Measurements from ENCODE around the gene ADGRG1. TPM values are rescaled to one million over a fixed set of nuclear protein-coding genes. Genes with fewer than 3 reads are reported as not detected.
A peak's percentile ranks its signal among the peaks of the same experiment; 100 is the strongest.

Gene ADGRG1
- total RNA-seq, 4 donors from 2014 or later = 40.0 to 55.3 (median 45.7) TPM

DNA sequence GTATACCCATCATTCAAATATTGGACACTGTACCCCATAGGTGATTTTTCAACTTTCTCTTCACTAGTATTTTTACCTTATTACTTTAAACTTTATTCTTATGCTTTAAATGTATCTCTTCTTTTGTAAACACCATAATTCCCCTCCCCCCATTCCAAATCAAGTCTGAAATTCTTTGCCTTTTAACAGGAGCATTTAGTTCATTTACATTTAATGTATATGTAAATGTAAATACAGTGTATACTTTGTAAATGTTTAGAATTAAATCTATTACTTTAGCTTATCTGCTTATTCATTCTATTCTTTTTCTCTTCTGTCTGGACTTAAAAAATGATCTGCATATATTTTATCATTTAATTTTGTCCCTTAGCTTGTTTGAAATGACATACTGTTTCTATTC lies 30.0 kb upstream of the ADGRG1 start:
- no peak overlapping the region for H3K27ac ChIP-seq
- in situ Hi-C loops (cut with MboI; ENCODE audit: low pct_ligation_motif_present in 1 of 4, low pct_unique_long_range_greater_than_20kb in 1 of 4, low sequenced_read_pairs in 3 of 4) (loop anchor here in 2 of 4 donors (10.0 kb wide), 2 partner anchors 46 to 56 kb away; no protein-coding TSS in a partner anchor), intact Hi-C loops (cut with DNase I; ENCODE audit: low total_unique reads) (no loop called here)
- no peak overlapping the region for H3K4me3 ChIP-seq
- peaks cover 0 to 6% of the 10 kb centered on the region in 2 donors for H3K9me3 ChIP-seq
- no peak for DNase-seq
- H3K4me1 ChIP-seq = peaks cover 0 to 6% (median 1%) of the 10 kb centered on the region in 4 donors
- no peaks in the 10 kb centered on the region for H3K36me3 ChIP-seq
- TF ChIP-seq, protein P1, sequence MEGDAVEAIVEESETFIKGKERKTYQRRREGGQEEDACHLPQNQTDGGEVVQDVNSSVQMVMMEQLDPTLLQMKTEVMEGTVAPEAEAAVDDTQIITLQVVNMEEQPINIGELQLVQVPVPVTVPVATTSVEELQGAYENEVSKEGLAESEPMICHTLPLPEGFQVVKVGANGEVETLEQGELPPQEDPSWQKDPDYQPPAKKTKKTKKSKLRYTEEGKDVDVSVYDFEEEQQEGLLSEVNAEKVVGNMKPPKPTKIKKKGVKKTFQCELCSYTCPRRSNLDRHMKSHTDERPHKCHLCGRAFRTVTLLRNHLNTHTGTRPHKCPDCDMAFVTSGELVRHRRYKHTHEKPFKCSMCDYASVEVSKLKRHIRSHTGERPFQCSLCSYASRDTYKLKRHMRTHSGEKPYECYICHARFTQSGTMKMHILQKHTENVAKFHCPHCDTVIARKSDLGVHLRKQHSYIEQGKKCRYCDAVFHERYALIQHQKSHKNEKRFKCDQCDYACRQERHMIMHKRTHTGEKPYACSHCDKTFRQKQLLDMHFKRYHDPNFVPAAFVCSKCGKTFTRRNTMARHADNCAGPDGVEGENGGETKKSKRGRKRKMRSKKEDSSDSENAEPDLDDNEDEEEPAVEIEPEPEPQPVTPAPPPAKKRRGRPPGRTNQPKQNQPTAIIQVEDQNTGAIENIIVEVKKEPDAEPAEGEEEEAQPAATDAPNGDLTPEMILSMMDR (IDR thresholded peaks at IDR 0.05) = no peak
- TF ChIP-seq POLR2AphosphoS5 (IDR thresholded peaks at IDR 0.05) = no peak
- TF ChIP-seq POLR2A (IDR thresholded peaks at IDR 0.05) = no peak
- peaks cover 8% of the 10 kb centered on the region for H3K27me3 ChIP-seq

DNA sequence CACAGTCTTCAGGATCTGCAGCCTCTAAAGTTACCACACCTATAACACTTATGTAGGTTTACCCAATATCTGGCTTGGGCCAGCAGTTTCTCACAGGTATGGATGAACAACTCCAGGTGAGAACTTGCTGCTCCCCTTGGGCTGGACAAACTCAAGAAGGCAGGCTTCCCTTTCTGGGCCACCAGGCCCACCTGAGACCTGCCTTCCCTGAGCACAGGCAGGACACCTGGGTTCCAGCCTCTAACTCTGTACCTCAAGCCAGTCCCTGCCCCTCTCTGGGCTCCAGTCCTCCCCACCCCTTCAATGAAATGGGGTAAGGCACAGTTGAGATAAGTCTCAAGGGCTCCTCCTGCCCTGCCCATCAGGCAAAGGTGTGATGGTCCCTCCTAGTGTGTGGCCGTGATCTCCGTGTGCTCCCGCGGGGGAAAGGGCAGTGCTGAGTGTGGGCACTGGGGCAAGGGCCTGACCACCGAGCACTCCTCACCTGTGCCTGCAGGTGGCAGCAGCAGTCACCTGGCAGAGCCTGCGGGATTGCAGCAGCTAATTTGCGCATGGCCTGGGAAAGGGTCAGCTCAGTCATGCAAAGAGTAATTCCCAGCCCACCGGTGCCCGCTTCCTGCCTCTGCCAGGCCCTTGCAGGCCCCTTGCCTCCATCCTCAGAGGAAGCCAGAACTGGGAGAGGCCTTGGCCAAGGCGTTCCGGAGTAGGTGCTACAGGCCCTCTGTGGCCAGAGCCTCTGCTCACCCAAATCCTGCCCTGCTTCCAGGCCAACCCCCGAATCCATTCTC lies 28.2 kb upstream of the ADGRG1 start:
- Histone ChIP-seq H3K4me3 (no peak overlapping the region), H3K27ac (peak overlapping the region in 1 of 4 donors; percentile 31), H3K4me1 (peaks cover 0 to 6% (median 1%) of the 10 kb centered on the region in 4 donors), H3K36me3 (no peaks in the 10 kb centered on the region), H3K9me3 (peaks cover 0 to 6% of the 10 kb centered on the region in 2 donors), H3K27me3 (peaks cover 8% of the 10 kb centered on the region)
- no peak for TF ChIP-seq POLR2A (IDR thresholded peaks at IDR 0.05)
- TF ChIP-seq, protein P1 (IDR thresholded peaks at IDR 0.05) = peak; percentile 64 to 92 (median 75)
- in situ Hi-C loops (cut with MboI; ENCODE audit: low pct_ligation_motif_present in 1 of 4, low pct_unique_long_range_greater_than_20kb in 1 of 4, low sequenced_read_pairs in 3 of 4) (loop anchor here in 1 of 4 donors (5.0 kb wide), 1 partner anchor 42 kb away; no protein-coding TSS in a partner anchor), intact Hi-C loops (cut with DNase I; ENCODE audit: low total_unique reads) (no loop called here)
- 24 to 50% methylated on average over 1 to 12 of the region's 12 CpGs for WGBS, 2 donors (ENCODE audit: low coverage in 1 of 2)
- DNase-seq = peak; percentile 75

DNA sequence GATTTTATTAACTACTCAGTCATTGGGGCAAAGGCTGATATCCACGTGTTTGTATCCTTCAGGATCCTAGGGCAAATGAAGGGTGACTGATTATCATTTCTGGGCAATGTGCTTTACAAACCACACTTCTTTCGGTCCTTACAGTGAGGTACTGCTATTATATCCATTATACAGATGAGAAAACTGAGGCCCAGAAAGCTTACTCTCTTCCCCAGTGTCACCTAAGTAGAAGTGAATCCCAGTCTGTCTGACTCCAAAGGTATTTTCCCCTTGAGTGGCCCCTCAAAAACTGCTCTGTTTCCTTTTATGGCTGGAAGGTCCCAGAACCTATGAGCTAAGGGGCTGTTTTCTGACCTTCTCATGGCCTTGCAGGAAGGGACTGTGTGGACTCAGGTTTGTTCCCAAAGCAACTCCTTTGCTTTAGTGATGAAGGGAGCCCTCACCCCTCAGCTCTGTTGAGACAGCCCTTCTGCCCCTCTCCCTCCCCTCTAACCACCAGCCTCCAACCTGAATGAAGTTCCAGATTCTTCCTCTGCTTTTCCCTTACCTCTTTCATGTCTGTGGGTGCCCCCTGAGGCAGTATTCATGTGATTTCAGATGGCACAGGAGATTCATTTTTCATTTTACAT lies 27.4 kb upstream of the ADGRG1 start:
- peaks cover 0 to 6% (median 1%) of the 10 kb centered on the region in 4 donors for H3K4me1 ChIP-seq
- peaks cover 0 to 2% of the 10 kb centered on the region in 2 donors for H3K9me3 ChIP-seq
- TF ChIP-seq EP300 (IDR thresholded peaks at IDR 0.05; ENCODE audit: low read depth) = no peak
- TF ChIP-seq, protein P1 (IDR thresholded peaks at IDR 0.05) = no peak
- TF ChIP-seq POLR2AphosphoS5 (IDR thresholded peaks at IDR 0.05) = no peak
- TF ChIP-seq POLR2A (IDR thresholded peaks at IDR 0.05) = no peak
- in situ Hi-C loops (cut with MboI; ENCODE audit: low pct_ligation_motif_present in 1 of 4, low pct_unique_long_range_greater_than_20kb in 1 of 4, low sequenced_read_pairs in 3 of 4) (loop anchor here in 1 of 4 donors (5.0 kb wide), 1 partner anchor 41 kb away; no protein-coding TSS in a partner anchor), intact Hi-C loops (cut with DNase I; ENCODE audit: low total_unique reads) (no loop called here)
- no peak for DNase-seq
- 73% methylated on average over 2 of the region's 2 CpGs; no CpG with 5 or more reads in 1 of the 2 donors for WGBS, 2 donors (ENCODE audit: low coverage in 1 of 2)
- no peaks in the 10 kb centered on the region for H3K36me3 ChIP-seq
- H3K27ac ChIP-seq = peak overlapping the region in 2 of 4 donors; percentile 23 to 31
- peaks cover 8% of the 10 kb centered on the region for H3K27me3 ChIP-seq
- no peak overlapping the region for H3K4me3 ChIP-seq

DNA sequence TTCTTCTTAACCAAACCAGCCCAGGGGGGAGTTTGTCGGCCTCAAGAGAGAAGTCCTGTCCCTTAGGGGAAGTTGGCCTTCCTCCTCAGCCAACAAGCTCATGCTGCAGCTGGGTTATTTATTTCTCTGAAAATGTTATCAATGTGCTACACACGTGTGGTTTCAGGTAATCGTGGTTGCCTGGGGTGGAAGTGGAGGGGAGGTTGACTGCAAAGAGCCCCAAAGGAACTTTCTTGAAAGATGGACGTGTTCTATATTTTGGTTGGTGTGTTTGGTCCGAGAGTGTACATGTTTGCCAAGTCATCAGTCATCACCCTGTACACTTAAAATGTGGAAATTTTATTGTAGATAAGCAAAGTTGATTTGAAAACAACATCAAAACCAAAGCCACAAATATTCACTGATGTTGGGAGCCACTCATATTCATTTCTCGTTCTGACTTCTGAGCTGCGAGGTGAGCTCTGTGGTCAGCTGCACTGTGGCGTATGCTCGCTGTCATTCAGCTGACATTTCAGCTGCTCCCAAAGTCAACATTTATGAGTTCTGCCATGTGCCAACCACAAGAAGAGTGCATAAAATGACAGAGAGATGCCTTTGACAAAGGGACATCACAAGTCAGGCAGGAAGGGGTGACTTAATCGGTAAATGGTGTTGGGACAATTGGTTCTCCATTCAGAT lies 26.5 kb upstream of the ADGRG1 start:
- H3K27me3 ChIP-seq = peaks cover 8% of the 10 kb centered on the region
- no peaks in the 10 kb centered on the region for H3K9me3 ChIP-seq
- H3K4me1 ChIP-seq = peaks cover 0 to 10% (median 8%) of the 10 kb centered on the region in 4 donors
- peak overlapping the region in 2 of 4 donors; percentile 23 to 31 for H3K27ac ChIP-seq
- no peak for DNase-seq
- TF ChIP-seq POLR2AphosphoS5 (IDR thresholded peaks at IDR 0.05) (no peak), POLR2A (IDR thresholded peaks at IDR 0.05) (no peak), EP300 (IDR thresholded peaks at IDR 0.05; ENCODE audit: low read depth) (no peak)
- TF ChIP-seq, protein P1 (IDR thresholded peaks at IDR 0.05) = no peak
- in situ Hi-C loops (cut with MboI; ENCODE audit: low pct_ligation_motif_present in 1 of 4, low pct_unique_long_range_greater_than_20kb in 1 of 4, low sequenced_read_pairs in 3 of 4) = loop anchor here in 1 of 4 donors (5.0 kb wide), 1 partner anchor 40 kb away; no protein-coding TSS in a partner anchor
- intact Hi-C loops (cut with DNase I; ENCODE audit: low total_unique reads) = no loop called here
- WGBS, 2 donors (ENCODE audit: low coverage in 1 of 2) = 54 to 55% methylated on average over 8 to 10 of the region's 10 CpGs
- H3K36me3 ChIP-seq = no peaks in the 10 kb centered on the region
- H3K4me3 ChIP-seq = no peak overlapping the region

Measured in transverse colon (tissue), 4 donors.